HG03064 (cell line): ENCODE data around the gene ZMYND8.
"Not testable (repeated sequence)": the region's sequence is repeated elsewhere in the genome, so short reads cannot be mapped to it uniquely, and the experiment has no call there.

ENCODE experiments used
- ATAC-seq: cut with Tn5 transposase; IDR thresholded peaks from one replicate; pipeline ENCODE4 v1.9.1; 2021; ENCODE audit warnings: low read depth; ENCODE audit not compliant: unreplicated experiment

ZMYND8 gene

DNA sequence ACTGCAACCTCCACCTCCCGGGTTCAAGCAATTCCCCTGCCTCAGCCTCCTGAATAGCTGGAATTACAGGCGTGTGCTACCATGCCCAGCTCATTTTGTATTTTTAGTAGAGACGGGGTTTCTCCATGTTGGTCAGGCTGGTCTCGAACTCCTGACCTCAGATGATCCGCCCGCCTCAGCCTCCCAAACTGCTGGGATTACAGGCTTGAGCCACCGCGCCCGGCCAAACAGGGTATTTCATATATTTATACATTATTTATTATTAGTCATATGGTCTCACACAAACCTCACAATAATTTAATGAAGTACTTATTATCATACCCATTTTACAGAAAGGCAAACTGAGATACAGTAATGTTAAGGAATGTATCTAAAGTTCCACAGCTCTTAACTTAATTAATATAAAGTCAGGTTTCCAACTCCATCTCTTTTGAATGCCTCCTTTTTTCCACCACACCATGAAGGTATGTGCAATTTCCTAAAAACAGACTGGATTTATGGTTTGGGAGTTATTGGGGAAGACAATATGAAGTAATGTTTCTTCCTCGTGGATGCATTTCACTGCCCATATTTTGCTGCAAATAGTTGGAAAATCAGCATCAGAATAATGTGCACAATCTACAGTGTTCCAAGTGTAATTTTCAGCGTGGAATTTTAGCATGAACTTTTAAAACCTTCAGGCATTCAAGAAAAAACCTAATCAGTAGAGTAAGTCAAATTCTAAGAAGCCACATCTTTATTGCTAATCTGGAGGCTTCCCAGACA is 65.7 kb downstream of the ZMYND8 start:
- no peak for ATAC-seq

DNA sequence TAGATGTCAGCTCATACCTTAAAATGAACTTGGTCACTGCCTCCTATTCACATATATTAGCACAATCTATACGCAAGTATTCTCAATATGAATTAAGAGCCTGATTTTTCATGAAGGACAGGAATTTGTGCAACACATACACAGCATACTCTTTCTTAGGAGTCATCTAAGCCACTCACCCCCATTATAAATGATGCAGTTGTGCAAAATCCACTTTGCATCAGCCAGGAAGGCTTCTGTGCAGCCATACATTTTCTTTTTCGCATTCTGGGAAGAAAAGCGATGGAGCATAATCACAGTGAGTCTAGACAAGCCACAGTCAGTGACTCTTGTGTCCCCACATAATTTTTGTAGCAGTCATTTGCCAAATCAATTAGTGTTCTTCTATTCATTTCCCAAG is 66.5 kb downstream of the ZMYND8 start:
- no peak for ATAC-seq

DNA sequence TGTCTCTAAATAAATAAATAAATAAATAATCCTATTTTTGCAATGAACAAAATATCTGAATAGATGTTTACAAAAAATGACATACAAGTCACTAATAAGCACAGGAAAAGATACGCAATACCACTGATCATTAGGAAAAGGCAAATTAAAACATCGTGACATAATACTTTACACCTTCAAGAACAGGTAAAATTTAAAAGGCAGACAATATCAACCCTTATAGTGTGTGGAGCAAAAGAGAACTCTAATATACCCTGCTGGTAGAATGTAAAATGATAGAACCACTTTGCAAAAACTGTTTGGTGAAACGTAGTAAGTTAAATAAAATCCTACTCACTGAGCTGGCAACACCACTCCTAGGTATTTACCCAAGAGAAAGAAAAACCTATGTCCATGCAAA is 67.4 kb downstream of the ZMYND8 start:
- ATAC-seq = no peak

DNA sequence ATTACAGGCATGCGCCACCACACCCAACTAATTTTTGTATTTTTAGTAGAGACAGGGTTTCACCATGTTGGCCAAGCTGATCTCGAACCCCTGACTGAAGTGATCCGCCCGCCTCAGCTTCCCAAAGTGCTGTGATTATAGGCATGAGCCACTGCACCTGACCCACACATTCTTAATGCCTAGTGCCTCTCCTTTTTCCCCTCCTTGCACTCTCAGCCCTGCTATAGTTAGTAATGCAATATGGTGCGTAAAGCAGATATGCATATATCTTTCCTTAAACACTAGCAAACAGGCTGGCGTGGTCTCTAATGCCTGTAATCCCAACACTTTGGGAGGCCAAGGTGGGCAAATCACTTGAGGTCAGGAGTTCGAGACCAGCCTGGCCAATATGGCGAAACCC is 68.0 kb downstream of the ZMYND8 start:
- ATAC-seq = not testable (repeated sequence)

DNA sequence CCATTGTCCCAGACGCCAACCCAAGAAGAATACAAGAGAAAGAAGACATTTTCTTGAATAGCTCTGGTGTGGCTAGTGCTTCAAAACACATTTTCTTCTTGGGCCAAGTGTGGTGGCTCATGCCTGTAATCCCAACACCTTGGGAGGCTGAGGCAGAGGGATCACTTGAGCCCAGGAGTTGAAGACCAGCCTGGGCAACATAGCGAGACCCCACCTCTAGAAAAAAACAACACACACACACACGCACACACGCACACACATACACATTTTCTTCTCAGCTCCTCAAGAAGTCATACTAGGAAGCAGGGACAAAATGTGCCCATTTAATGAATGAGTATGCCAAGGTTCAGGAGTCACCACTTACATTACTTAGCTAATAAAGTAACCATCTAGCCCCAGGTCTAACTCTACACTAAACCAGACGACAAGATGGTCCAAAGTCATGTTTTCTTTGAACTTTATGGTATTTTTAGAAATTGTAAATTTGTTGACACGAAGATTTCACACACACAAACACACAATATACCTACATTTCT is 68.8 kb downstream of the ZMYND8 start:
- ATAC-seq = no peak

DNA sequence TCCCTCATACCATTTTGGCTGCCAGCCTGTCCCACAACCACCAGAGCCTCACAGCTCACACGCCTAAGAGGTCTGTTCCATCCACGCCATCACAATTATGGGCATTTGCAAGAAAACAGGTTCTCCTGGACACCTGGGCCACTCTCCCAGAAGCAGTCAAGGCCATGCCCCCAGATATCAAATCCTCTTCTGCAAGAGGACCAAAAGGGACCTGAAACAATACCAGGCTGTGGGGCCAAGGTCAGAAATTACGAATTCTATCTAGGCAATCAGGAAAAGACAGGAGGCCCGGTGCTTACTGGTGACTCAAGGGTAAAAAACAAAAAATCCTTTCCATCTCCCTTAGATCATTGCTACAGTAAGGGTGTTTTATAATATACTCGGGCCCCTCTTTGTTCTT is 69.8 kb downstream of the ZMYND8 start:
- ATAC-seq = no peak

DNA sequence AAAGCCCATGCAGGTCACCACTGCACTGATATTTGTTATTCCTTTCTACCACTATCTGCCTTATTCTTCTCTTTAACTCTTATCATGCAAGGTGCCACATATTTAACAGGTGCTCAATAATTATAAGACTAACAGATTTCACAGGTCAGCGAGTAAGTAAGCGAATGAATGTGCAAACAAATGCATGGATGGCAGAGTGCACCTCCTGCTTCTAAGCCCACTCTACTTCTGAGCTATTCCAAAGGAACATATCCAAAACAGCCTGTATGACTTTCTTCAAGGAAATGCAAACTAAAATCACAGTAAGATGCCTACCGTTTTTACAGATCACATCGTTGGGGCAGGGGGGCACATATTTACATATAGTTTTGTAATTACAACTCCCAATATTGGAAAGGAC is 71.3 kb downstream of the ZMYND8 start:
- ATAC-seq = no peak

DNA sequence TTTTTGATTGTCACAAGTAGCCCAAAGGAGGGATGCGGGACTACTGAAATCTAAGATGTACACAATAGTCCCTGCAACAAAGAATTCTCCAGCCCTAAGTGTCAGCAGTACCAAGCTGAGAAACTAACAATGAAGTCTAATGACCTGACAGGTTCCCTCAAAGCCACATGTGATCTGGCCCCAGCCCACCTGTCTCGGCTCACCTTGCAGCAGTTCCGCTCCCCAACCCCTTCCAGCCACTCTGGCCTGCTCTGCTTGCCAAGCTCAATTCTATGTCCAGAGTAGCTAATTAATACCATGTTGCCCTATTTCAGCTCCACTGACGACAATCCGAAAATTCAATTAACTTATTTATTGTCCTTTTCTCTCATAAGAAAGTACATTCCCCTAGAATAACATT is 72.1 kb downstream of the ZMYND8 start:
- no peak for ATAC-seq

DNA sequence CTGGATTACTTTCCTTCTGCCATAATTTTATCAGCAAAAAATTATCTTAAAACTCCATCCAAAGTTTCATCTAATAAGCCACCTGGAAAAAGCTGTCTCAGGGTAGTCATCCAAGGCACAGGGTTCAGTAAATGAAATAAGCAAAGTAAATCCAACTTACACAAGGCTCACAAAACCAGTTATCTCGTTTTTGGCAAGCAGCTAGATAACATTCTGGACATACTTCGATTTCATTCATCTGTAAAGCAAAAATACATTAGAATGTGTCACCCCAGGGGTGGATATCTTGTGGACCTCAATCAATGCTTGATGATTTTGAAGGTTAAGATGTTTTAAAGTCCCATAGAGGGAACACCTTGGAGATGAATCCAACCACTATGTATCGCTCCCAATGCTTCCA is 73.1 kb downstream of the ZMYND8 start:
- no peak for ATAC-seq

DNA sequence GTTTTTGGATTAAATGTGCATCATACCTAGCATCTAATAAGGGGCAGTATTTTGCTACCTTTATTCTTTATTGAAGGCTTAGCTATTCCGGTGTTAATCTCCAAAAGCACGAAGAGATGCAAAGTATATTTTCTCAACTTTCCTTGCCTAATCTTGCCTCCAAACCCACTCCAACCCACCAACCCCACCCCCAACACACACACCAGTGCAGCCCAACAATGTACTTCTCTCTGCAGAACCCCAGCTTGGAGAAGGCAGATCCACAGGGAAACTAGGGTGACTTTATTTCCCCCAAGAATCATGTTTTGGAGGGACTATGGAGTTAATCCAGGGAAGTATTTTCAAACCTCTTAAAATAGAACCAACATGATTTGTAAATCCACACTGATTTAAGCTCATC is 73.6 kb downstream of the ZMYND8 start:
- no peak for ATAC-seq

DNA sequence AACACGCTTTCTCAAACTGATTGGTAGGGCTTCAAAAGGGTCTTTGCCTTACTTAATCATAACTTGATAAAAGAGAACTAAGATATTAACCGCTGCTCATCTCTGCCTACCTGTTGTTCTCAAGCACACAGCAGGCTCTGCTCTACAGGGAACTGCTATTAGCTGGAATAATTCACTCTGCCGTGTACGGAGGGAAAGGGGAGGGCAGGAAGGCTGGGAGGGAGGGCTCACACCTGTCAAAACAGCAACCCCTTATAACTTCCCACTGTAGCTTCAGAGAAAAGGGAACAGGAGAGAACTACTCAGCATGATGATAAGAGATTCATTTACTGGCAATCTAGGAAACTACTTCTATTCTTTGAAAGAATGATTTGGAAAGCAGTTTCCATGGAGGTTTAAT is 75.1 kb downstream of the ZMYND8 start:
- no peak for ATAC-seq

DNA sequence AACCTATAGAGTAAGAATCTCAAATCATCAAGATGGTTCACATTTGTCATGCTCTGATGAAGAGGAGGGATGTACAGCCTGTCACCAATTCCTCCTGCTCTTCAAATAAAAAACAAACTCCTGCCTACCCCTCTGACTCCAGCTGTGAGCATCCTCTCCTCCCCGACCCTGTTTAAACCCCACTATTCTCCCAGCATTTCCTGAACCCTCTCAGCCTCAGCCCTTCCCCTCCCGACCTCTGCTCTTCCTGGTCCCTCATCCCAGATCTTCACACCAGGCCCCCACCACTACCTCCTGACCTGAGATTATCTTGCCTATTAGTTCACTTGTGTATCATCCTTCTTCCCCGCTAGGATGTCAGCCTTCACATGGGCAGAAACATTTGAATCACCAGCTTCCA is 75.8 kb downstream of the ZMYND8 start:
- ATAC-seq = no peak

DNA sequence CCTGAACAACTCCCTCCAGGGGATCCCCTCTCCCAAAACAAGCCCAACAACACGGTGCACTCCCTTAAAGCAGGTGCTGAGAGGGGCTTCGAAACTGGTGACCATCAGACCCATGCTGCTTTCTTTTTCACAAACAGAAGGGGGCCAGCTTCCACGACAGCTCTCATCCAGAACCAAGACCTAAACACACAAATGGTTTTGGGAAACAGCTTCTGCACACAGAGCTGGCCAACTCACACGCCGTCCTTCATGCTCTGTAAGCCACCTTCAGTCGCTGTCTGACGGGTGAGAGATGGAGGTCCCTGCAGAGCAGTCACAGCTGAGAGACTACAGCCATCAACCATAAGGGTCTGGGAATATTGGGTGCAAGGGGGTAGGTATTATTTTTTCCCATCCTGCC is 76.3 kb downstream of the ZMYND8 start:
- no peak for ATAC-seq

DNA sequence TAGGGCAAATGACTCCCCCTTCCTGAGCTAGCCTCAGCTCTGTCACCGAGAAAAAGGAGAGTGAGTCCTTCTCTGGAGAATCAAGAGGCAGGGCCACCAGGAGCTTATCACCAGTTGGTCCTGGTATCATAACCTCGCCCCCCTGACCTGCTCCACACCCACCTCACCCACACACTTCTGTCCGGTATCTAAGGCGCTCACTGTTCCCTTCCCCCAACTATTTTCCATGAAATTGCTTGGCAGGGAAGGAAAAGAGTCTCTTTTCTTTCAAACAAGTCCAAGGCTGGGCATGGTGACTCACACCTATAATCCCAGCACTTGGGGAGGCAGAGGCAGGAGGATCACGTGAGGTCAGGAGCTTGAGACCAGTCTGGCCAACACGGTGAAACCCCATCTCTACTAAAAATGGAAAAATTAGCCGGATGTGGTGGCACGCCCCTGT is 77.6 kb downstream of the ZMYND8 start:
- ATAC-seq = no peak

DNA sequence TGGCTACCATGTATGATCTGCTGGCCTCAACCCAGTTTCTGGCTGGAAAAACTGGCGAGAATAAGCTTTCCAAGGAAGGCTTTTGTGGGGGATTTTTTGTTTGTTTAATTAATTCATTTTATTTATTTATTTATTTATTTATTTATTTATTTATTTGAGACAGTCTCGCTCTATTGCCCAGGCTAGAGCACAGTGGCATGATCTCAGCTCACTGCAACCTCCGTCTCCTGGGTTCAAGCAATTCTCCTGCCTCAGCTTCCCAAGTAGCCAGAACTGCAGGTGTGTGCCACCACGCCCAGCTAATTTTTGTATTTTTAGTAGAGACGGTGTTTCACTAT is 79.0 kb downstream of the ZMYND8 start:
- ATAC-seq = not testable (repeated sequence)

DNA sequence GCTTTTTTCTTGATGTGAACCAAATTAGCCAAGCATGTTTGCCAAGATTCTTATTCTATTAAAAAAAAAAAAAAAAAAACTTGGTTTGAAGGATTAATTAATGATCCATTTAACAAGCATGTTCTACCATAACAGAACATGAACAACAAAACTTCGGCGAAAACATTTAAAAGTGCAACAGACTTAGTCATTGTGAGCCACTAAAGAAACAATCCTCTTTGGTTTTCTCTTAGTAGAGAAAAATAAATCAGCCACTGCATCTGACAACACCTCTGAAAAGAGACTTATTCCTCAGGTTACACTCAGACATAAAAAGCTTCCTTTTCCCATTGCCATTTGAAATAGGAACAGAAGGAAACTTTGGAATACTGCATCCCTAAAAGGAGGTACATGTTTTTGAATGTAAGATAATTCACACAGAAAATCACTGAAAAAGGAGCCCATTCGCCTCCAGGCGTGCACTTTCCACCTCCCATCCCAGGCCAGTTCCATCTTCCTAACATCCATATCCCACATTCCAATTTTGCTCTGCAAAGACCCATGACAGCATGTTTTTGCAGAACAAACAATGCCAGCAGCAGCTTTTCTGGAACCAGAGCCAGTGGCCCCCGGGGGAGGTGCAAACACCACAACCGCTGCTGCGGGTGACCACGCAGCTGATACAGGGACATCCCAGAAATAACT is 79.5 kb downstream of the ZMYND8 start:
- ATAC-seq = no peak

DNA sequence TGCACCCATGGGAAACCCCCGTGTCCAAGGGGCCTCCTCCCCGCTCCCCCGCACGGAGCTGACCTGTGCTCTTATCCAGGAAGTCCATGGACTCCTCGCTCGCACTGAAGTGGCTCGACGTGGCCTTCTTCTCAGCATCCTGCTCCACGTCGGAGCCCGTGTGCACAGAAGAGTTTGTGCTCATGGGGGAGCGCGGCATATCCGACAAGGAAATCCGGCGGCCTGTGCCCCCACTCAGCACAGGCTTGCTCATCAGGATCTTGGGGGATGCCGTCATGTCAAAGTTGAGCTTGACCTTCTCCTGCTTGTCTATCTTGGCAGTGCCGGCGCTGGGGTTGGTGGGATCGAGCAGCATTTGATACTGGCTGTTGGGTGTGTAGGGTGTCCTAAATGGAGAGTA is 80.2 kb downstream of the ZMYND8 start:
- no peak for ATAC-seq

DNA sequence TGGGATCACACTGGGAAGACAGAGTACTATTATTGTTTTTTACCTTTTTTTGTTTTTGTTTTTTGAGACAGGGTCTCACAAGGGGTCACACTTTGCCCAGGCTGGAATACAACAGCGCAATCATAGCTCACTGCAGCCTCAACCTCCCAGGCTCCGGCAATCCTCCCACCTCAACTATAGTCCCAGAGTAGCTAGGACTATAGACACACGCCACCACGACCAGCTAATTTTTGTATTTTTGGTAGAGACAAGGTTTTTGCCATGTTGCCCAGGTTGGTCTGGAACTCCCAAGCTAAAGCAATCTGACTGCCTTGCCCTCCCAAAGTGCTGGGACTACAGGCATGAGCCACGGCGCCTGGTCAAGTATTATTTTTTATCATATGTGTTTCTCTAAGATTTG is 81.0 kb downstream of the ZMYND8 start:
- ATAC-seq = no peak

DNA sequence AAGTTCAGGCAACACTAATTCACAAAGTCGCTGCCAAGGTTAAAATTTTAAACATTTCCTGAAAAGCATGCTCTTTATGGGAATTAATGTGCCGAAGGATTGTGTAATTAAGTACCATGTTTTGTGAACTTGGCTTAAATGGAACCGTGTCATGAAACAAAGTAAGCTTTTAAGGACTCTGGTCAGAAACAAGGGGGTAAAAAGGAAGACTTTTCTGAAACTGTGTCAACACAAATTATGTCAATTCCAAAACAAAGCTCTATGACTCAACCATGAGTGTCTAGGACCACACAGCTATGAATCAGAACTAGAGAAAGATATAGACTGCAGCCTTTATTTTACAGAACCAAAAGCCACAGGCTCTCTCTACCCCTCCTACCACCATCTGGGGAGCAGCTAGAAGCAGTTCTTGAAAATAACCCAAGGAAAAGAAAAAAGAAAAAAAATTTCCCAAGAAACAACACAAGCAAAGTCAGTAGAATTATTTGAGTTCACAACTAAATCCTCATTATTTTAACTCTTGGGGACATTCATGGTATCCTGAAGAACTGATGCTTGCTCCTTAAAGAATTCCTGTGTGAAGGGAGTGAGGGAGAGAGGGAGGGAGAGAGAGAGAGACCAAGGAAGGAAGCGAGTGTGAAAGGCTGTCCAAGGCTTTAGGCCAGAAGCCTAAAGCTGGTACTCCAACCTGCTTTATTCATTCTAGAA is 81.9 kb downstream of the ZMYND8 start:
- ATAC-seq = peak; percentile 67

DNA sequence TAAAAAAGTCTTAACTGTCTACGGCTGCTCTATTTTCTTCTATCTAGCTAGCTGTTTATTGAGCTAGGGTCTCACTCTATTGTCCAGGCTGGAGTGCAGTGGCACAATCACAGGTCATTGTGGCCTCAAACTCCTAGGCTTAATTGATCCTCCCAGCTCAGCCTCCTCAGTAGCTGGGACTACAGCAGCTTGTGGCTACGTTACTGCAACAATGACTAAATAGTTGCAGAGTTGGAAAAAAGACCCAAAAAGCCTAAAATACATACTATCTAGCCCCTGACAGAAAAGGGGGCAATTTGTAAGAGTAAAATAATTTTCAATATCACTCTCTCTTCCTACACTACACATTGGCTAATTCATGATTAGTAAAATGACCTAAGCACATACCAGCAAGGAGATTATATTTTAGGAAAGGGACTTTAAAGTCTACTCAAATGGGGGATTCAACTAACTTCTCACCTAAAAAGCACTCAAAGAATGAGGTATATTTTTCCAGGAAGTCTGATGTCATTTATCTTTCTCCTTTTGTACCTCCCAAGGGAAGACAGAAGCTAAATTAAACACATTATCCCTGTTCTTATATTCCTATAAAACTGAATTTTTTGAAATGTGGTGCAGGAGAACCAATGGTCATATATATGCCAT is 82.8 kb downstream of the ZMYND8 start:
- no peak for ATAC-seq
